K562 (cell line): ENCODE results near the gene ATP5MC3. TPM values are rescaled to one million over a fixed set of nuclear protein-coding genes. Genes with fewer than 3 reads are reported as not detected.

Experiments
- HBP1 ChIP-seq: fragments of 450-650 bp; formaldehyde crosslinking; IDR thresholded peaks from 2 replicates; pipeline ENCODE4 v1.4.0; 2022; ENCODE audit warnings: missing genetic modification characterization
- HMGN3 ChIP-seq: IDR thresholded peaks from 2 replicates; pipeline ENCODE4 v1.6.1; 2011; ENCODE audit warnings: borderline replicate concordance, low read depth, mild to moderate bottlenecking, mixed read lengths, low read length; ENCODE audit not compliant: insufficient read length; ENCODE audit errors: extremely low read depth
- HSF4 ChIP-seq: fragments of 250-450 bp; sonication (Bioruptor Pico); IDR thresholded peaks from 2 replicates; pipeline ENCODE4 v2.1.2; 2022; ENCODE audit warnings: mild to moderate bottlenecking, moderate library complexity, borderline replicate concordance
- MCM3 ChIP-seq: fragments of 450-650 bp; IDR thresholded peaks from 2 replicates; pipeline ENCODE4 v1.6.1; 2016
- MECOM ChIP-seq: fragments of 250-450 bp; sonication (Bioruptor Pico); IDR thresholded peaks from 2 replicates; pipeline ENCODE4 v1.8.0; 2022; ENCODE audit warnings: inconsistent platforms
- NFIC ChIP-seq: fragments of 450-650 bp; IDR thresholded peaks from 2 replicates; pipeline ENCODE4 v1.6.1; 2017; ENCODE audit warnings: mild to moderate bottlenecking, inconsistent platforms
- NFYB ChIP-seq: IDR thresholded peaks from 2 replicates; pipeline ENCODE4 v1.6.1; 2011; ENCODE audit warnings: mild to moderate bottlenecking, moderate library complexity; ENCODE audit not compliant: insufficient read length; ENCODE audit errors: extremely low read depth
- POLR2B ChIP-seq: fragments of 450-650 bp; IDR thresholded peaks from 2 replicates; pipeline ENCODE4 v1.6.1; 2018; ENCODE audit warnings: low read depth; ENCODE audit not compliant: partially characterized antibody
- RNF2 ChIP-seq: sonication (generic); IDR thresholded peaks from 2 replicates; pipeline ENCODE4 v1.6.1; 2016
- SMAD4 ChIP-seq: fragments of 250-450 bp; sonication (Bioruptor Pico); conservative IDR thresholded peaks from 2 replicates; pipeline ENCODE4 v1.8.0; 2021; ENCODE audit warnings: inconsistent platforms, mild to moderate bottlenecking, moderate library complexity
- SMARCA5 ChIP-seq: fragments of 450-650 bp; IDR thresholded peaks from 2 replicates; pipeline ENCODE4 v1.6.1; 2016
- SNIP1 ChIP-seq: fragments of 450-650 bp; IDR thresholded peaks from 2 replicates; pipeline ENCODE4 v1.7.1; 2017; ENCODE audit warnings: low read depth, mild to moderate bottlenecking
- TAF9B ChIP-seq: fragments of 450-650 bp; IDR thresholded peaks from 2 replicates; pipeline ENCODE4 v1.6.1; 2018; ENCODE audit warnings: mild to moderate bottlenecking; ENCODE audit not compliant: partially characterized antibody
- THAP12 ChIP-seq: fragments of 250-450 bp; sonication (Bioruptor Pico); IDR thresholded peaks from 2 replicates; pipeline ENCODE4 v1.9.0; 2021; ENCODE audit warnings: mild to moderate bottlenecking, inconsistent platforms
- TRIM24 ChIP-seq, 2 experiments: fragments of 450-650 bp; IDR thresholded peaks; 2 replicates each; pipeline ENCODE4 v1.6.1; 2016
- U2AF2 ChIP-seq: fragments of 200-400 bp; formaldehyde crosslinking; optimal IDR thresholded peaks from 2 replicates; pipeline ENCODE3; 2017; ENCODE audit warnings: low read depth, mild to moderate bottlenecking, low read length
- ZBTB26 ChIP-seq: fragments of 450-650 bp; formaldehyde crosslinking; IDR thresholded peaks from 2 replicates; pipeline ENCODE4 v1.4.0; 2022; ENCODE audit warnings: missing genetic modification characterization
- ZBTB7A ChIP-seq: IDR thresholded peaks from 2 replicates; pipeline ENCODE4 v1.6.1; 2011; ENCODE audit warnings: low read depth, mild to moderate bottlenecking, low read length, moderate library complexity, borderline replicate concordance; ENCODE audit not compliant: control insufficient read depth
- ZHX1 ChIP-seq: fragments of 150-350 bp; conservative IDR thresholded peaks from 2 replicates; pipeline ENCODE4 v1.6.1; 2014; ENCODE audit warnings: low read length
- ZKSCAN3 ChIP-seq: fragments of 250-450 bp; sonication (Bioruptor Pico); IDR thresholded peaks from 2 replicates; pipeline ENCODE4 v1.4.0; 2020
- ZNF175 ChIP-seq: fragments of 200-800 bp; sonication (Bioruptor generic); IDR thresholded peaks from 2 replicates; pipeline ENCODE4 v1.6.1; 2016; ENCODE audit warnings: low read depth, mild to moderate bottlenecking, missing genetic modification characterization, missing compliant biosample characterization
- ZNF239 ChIP-seq: fragments of 250-450 bp; sonication (Bioruptor Pico); IDR thresholded peaks from 2 replicates; pipeline ENCODE4 v1.4.0; 2020; ENCODE audit warnings: mild to moderate bottlenecking
- polyA plus RNA-seq, 8 experiments: library from polyadenylated mRNA; depleted of rRNA in 4 of 8; stranded (reverse) in 5 of 8; unstranded in 3 of 8; fragments of >200 nt; fragmentation: Nextera tagmentation in 2 of 8; fragmentation: Illumina TruSeq in 1 of 8; extraction: Ambion mirVana in 2 of 8; extraction: Trizol in 1 of 8; gene quantifications; 2 replicates each; pipeline versions ENCODE4 v1.2.1 to v1.2.3, GENCODE V29; 2011 to 2014; ENCODE audit warnings: inconsistent platforms in 1 of 8, missing spikeins in 1 of 8
- total RNA-seq, 7 experiments: library from RNA; depleted of rRNA in 6 of 7; stranded (reverse); fragments of >200 nt in 6 of 7; fragmentation: Illumina TruSeq in 2 of 7; extraction: Trizol in 2 of 7; gene quantifications; 2 replicates each; pipeline versions ENCODE4 v1.2.1 to v1.2.3, GENCODE V29; 2011 to 2021; ENCODE audit warnings: low replicate concordance in 1 of 7

ATP5MC3 gene
- total and polyA plus RNA-seq, 9 of the 15 experiments (the other 6 are each of a cell fraction or from before 2014, with no cell fraction given): 423 to 2,565 (median 1,012) TPM

- TF ChIP-seq U2AF2 (no peak), HBP1 (CRISPR knock-in tag) (0 out of 2 replicates have a peak, but pooled peaks have one; percentile 46), ZNF175 (CRISPR knock-in tag) (no peak), TRIM24 (IDR thresholded peaks at IDR 0.05) (peak; percentile 40 to 62; a peak in 3 of 4 replicates), THAP12 (peak; percentile 93; the same call in 1 of the 2 replicates), RNF2 (0 out of 2 replicates have a peak, but pooled peaks have one; percentile 13), ZBTB26 (CRISPR knock-in tag) (no peak; the same call in 1 of the 2 replicates), POLR2B (peak; percentile 91), MECOM (no peak), ZBTB7A (peak; percentile 88), SMARCA5 (peak; percentile 70; the same call in 1 of the 2 replicates), ZNF239 (no peak), ZKSCAN3 (CRISPR knock-in tag) (no peak), MCM3 (no peak), SMAD4 (CRISPR knock-in tag) (no peak), ZHX1 (peak; percentile 95), HMGN3 (peak; percentile 2), HSF4 (no peak), NFIC (peak; percentile 66), NFYB (no peak), TAF9B (peak; percentile 91), SNIP1 (no peak)
These were observed 13.5 kb downstream of the ATP5MC3 start, which contains the start of gene ATF2 (continued) for GRCh38 chr2:175167792-175168563.
